G401 (cell line): Measurements from ENCODE around the gene CCDC167. TPM values are rescaled to one million over a fixed set of nuclear protein-coding genes. Genes with fewer than 3 reads are reported as not detected.

Experiments
- DNase-seq: peaks from one replicate; pipeline ENCODE4 v3.0.0-alpha.2; 2015; ENCODE audit warnings: low spot score
- in situ Hi-C: cut with HindIII; loops from 2 replicates; pipeline ENCODE4 v1.10.0; 2016; ENCODE audit warnings: low sequenced_read_pairs, mixed read lengths
- total RNA-seq: library from RNA; depleted of rRNA; stranded (reverse); fragments of >200 nt; shearing (Covaris generic); gene quantifications from 2 replicates; pipeline ENCODE4 v1.2.3, GENCODE V29; 2014

The CCDC167 gene
- total RNA-seq, 1 experiment from 2014 or later, result 52.4 TPM

DNA sequence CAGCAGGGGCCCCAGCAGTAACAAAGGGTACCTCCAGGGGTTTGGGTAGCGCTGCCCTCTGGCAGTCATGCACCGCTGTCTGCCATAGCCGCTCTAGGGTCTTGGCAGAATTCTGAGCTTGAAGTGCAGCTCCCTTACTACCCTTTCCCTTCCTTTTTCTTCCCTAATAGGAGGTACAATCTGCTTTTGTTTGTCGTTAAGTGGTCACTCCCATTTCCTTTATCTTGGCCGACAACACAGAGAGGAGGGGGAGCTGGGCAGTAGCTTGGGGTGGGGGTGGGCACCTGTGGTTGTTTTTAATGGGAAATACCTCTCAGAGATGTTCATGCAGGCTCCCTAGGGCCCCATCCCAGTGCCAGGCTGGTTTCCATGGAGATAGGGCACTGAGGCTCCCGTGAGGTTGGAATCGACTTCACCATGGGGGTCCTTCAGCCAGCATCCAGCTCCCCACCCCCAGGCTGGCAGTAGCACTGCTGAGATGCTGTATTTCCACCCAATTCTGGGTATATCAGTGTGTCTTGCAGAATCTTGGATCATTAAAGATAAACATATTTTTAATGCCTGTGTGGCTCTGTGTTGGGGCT lies 18.6 kb downstream of the CCDC167 start:
- in situ Hi-C loops, result no loop called here
- DNase-seq, result no peak

DNA sequence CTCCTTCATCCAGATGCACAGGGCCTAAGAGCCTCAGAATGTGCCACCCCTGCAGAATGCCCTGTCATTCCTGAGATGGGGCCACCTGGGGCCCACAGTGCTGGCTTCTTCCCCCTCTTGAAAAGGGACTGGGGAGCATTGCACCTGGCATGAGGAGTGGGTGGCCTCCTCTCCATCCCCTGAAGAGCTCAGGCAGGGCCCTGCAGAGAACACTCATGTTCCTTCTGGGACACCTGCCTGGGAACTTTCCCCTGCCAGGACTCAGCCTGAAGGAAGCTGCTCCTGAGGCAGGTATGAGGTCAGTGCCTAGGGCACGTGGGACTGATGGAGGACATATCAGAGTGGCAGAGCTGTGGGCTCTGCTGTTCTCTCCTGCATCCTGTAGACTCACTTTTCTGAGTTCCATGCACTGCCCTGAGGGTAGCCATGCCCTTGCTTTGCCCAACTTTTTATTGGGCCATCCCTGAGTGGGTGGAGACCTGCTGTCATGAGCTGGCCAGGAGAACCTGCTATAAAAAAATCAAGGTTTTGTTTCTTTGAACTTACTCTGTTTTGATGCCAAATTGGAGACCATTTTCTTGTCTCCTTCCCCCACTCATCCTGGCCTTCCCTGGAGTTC lies 19.5 kb downstream of the CCDC167 start:
- DNase-seq, result no peak
- in situ Hi-C loops, result no loop called here

DNA sequence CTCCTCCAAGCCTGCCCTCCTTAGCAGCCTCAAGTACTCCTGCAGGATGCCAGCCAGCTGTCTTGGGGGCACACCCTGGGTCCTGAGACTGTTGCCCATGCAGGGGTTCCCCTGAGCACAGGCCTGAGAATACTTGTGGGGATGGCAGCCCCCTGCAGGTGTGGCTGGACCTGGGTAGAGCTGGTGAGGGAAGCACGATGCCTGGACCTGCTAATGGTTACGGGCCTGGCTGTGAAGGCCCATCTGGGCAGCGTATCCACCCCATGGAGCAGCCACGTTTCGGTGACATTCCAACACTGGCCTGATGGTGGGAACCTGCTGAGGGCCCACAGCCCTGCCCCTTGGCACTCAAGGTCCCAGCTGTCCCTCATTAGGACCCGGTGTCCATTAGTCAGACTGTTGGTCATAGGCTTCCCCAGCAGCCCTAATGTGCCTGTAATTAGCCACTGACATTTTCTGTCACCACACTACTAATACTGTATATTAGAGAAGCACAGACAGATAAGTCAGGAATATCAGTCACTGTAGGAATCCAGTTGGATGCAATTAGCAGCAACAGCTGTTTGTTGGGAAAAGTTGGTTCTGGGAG lies 20.3 kb downstream of the CCDC167 start:
- in situ Hi-C loops, result no loop called here
- no peak for DNase-seq

DNA sequence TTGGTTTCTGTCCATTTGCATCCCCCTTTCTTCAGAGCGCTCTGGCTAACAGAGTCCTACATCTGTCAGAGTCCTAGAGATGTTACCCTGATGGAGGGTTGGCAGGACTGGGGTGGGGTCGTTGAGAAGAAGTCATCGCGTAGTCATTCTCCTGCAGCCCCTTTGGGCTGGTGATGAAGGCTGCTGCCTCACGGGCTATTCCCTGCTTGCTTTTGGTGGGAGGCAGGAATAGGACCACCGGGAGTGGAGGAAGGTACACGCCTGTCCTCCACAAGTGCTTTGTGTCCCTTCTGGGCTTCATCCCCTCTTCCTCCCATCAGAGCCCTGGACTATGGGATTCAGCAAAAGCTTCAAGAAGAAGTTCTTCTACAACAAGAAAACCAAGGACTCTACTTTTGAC lies 20.9 kb downstream of the CCDC167 start:
- in situ Hi-C loops, result no loop called here
- DNase-seq, result no peak

DNA sequence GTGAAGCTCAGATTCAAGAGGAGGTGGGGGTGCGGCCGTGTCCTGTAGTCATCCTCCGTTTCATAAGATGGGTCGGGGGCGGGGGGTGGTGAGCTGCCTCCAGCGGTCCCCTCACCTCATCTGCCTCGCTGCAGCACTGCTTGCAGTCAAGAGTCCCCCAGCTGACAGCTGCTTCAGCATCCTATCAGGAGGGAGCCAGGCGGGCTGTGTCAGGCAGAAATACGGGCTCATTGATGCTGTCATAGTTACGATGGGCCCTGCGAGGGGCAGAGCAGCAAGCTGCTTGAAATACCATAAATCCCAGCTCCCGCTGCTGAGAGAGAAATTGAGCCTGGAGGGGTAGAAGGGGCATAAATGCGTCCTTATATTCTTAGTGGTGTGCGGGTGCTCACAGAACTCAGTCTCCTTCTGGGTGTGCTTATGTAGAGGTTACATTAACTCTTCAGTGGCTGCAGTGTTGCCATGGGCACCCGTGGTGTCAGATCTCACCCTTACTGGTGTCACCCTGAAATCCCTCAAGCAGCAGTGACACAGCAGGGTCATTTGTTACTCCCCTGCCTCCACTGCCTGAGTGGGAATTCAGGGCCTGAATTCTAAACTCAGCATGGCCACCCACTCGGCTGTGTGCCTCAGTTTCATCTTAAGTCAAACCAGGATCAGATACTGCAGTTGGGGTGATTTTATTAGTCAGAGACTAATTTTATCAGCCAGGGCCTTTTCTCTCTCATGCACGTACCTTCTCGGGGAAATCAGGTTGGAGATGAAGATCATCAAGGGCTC lies 21.8 kb downstream of the CCDC167 start:
- DNase-seq, result no peak
- in situ Hi-C loops, result no loop called here

DNA sequence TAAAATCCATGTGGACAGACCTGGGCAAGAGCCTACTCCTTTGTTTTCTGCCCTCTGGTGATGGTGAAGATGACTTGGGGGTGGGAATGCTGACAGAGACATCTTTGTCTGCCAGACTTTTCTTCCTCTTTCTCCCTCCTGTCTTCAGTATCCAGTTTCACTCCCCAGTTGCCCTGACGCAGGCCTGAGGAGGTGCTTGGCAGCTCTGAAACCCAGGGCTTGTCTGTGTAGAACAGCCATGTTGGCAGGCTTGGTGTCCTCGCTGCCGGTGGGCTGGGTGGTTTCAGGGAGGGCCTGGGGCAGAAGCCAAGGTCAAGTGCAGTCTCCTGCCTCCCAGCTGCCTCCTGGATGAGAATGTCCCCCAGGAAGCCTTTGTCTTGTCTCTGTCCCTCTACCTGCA lies 22.5 kb downstream of the CCDC167 start:
- in situ Hi-C loops, result no loop called here
- DNase-seq, result no peak

DNA sequence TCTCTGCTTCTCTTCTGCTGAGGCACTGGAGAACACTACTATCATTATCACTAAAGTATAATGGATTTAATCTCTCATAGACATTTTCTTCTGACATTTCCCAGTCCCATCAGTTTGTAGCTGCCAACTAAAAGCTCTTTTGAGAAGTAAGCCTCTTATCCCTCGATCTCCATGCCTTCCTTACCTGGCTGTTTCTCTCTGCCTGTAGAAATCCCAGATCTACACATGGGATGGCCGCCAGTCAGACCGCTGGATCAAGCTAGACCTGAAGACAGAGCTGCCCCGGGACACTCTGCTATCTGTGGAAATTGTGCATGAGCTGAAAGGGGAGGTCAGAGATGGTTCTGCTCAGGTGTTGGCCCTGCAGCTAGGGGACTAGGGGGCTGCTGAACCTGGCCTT lies 25.4 kb downstream of the CCDC167 start:
- in situ Hi-C loops, result no loop called here
- no peak for DNase-seq

DNA sequence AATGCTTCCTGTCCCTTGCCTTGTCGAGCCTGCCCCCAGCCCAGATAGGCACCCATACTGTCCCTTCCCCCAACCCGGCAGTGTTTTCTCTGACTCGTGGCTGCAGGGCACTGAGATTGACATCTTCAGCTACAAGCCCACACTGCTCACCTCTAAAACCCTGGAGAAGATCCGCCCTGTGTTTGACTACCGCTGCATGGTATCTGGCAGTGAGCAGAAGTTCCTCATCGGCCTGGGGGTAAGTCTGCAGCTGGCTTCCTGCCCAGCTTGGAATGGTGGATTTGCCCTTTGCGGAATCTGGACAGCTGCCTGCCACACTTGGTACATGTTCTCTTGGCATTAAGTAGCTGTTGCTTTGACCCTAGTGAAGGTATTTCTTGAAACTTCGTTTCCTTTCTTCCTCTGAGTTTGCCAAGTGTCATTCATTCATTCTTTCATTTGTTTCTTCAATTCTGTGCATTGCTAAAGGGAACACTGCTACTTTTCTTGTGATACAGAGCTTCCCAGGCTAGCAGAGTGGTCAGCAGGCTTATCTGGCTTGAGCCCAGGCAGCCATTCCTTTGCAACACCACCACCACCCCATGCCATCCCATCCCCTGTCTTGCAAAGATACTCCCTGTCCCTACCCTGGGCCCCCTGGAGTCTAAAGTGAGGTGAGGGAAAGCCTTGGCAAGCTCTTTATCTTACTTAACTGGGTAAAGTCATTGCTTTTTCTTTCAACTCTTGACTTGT lies 26.2 kb downstream of the CCDC167 start:
- in situ Hi-C loops, result no loop called here
- no peak for DNase-seq

DNA sequence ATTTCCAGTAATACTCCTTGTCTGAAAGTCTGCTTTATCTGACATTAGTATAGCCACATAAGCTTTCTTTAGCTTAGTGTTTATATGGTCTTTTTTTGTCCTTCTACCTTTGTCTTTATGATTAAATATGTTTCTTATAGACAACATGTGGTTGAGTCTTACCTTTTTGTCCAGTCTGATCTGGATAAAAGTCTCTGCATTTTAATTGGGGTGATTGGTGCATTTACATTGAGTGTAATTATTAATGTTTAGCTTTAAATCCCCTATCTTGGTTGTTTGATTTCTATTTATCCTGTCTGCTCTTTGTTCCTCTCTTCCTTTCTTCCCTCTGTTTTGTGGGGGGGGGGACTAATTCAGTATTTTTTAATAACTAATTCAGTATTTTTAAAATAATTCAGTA lies 32.0 kb downstream of the CCDC167 start:
- in situ Hi-C loops, result no loop called here
- DNase-seq, result no peak

DNA sequence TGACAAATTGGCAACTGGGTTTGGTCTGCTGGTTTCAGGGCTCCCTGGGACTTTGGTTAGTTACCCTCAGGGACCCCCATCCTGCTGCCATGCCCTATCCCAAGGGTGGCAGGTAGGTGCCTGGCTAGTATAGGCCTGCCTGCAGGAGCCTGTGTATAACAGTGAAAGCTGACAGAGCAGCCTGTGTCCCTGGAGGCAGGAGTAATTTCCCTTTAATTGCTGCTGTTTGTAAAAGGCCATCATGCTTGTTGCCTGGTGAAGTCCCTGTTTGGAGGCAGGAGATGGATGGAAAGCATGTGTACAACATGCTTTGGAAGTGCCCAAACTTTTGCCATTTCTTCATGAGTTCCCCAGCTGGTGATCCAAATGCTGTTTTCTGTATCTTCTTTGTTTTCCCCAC lies 36.6 kb downstream of the CCDC167 start:
- in situ Hi-C loops, result no loop called here

DNA sequence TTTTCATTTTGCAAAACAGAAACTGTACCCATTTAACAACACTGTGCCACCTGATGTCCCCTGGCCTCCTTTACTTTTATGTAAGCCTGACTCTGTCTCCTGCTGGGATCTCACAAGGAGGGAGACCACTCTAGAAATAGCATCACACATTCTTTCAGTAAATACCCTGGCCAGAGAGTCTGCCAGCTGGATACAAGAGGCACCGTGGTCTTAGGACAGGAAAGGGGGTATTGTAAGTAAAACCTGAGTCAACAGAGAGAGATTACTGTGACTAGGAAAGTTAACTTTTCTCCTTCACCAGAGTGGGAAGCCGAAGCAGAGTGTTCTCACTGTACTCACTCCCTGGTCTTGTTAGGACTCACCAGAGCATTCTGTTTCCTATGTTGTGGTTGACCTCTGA lies 38.9 kb downstream of the CCDC167 start:
- no peak for DNase-seq
- in situ Hi-C loops, result no loop called here

More for the DNA sequence above, 36.6 kb downstream of the CCDC167 start:
- DNase-seq, result no peak

DNA sequence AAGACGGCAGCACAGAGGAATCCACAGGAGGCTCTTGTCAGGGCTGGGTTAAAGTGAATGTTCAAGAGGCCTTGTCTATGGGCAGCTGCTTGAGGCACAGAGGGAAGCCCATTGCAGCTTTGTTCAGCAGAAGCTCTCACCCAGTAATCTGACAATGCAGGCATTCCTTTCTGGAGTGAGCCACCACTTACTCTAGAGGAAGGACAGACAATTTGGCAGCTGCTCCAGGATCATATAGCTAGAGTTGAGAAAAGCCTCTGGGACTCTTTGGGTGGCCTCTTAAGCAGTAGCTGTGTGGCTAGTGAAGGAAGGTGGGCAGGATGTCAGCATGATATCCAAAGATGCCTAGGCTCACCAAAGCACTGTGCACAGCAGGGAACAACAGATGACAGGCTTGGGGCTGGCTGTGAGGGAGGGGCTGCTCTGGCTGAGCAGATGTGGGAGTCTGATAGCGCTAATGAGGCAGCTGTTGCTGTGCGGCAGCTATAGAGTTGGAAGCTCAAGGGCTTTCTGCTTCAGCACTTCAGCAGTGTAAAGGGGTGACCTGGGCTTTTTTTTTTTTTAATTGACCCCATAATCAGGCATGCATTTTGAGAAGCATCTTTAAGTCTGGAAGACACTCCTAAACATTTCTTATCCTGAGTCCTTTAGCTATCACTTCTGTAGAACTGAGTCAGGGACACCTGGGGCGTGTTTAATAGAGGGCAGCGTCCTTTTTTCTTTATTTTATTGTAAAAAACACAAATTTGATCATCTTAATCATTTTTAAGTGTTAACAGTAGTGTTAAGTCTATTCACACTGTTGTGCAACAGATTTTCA lies 39.5 kb downstream of the CCDC167 start:
- in situ Hi-C loops, result no loop called here
- DNase-seq, result no peak

DNA sequence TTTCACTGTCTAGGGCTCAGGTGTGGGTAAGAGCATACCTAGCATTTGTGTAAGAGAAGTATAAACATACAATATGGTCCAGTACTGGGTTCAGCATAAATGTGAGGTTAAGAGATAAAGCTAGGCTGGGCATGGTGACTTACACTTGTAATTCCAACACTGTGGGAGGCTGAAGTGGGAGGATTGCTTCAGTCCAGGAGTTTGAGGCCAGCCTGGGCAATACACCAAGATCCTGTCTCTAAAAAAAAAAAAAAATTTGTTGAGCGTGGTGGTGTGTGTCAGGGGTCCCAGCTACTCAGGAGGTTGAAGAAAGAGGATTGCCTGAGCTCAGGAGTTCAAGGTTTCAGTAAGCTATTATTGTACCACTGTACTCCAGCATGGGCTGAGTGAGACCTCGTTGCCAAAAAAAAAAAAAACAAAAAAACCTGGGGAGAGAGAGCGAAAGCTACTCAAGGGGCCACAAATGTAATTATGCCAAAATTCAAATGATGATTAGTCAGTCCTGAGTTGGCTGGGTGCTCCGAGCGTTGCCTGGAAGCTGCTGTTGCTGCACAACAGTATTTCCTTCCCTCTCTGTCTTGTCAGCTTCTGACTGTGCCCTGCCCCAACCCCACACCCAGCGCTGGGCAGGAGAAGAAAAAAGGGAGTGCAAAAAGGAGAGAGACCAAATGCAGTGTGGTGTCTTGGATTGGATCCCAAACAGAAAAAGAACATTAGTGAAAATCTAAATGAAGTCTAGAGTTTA lies 42.7 kb downstream of the CCDC167 start:
- in situ Hi-C loops, result no loop called here
- no peak for DNase-seq

DNA sequence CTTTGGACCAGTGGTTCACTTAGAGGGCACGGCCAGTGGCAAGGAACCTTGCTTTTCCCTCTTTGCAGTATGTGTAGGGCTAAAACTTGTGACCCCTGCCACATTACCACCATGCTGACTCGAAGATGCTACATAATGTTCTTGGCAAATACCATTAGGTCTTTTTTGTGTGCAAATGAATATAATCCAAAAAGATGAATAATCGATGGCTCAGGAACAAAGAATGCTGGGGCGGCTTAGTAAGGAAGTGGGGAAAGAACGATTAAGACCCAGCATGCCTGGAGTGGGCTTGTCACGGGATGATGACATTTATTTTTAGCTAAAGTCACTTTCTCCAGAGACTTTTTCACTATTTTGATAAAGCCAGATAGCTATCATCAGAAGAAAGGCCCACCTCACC lies 43.6 kb downstream of the CCDC167 start:
- no peak for DNase-seq
- in situ Hi-C loops, result no loop called here

DNA sequence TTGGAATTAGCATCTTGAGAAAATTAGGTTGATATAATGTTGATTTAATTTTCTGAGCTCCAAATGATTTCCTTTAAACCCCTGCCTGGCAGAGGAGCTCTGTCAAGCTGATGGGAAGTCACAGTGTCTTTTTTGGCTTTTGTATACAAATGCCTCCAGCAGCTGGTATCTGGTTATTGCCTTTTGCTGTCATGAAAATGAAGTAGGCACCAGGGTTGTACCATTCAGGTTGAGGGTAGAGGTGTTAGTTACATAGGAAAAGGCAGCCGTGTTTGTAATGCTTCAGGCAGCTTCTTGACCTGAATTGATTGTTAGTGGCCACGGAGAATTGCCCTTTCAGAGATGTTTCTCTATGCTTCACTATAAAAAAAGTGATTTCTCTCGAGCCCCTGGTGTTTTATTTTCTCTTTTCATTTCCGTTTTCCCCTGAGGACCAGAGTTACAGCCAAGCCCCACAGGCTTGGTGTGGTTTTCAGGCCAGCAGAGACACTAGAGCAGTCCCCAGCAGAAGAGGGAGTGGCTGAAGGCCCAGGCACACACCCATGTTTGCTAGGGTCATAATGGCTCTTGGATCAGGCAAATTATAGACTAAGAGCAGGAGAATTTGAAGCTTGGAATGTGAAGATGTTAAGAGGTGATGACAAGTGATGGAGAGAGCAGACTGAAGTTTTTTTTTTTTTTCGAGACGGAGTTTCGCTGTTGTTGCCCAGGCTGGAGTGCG lies 45.1 kb downstream of the CCDC167 start:
- no peak for DNase-seq
- in situ Hi-C loops, result no loop called here

DNA sequence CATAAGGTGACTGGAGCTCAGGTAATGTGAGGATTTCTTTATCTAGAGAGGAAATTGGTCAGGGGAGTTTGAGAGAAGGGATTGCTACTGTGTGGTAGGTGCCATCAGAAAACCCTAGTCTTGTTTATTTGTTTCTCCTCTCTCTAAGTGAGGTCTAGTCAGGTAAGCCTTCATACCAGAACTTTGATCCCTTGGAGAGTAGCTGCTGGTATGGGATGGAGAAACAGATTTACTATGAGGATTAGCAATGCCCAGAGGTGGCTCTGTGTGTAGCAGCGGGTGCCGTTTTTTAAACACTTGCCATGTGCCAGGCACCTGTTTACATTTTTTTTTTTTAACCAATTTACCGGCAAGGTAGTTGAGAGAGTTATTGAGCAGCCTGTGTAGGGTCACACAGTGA lies 47.2 kb downstream of the CCDC167 start:
- no peak for DNase-seq
- in situ Hi-C loops, result no loop called here

DNA sequence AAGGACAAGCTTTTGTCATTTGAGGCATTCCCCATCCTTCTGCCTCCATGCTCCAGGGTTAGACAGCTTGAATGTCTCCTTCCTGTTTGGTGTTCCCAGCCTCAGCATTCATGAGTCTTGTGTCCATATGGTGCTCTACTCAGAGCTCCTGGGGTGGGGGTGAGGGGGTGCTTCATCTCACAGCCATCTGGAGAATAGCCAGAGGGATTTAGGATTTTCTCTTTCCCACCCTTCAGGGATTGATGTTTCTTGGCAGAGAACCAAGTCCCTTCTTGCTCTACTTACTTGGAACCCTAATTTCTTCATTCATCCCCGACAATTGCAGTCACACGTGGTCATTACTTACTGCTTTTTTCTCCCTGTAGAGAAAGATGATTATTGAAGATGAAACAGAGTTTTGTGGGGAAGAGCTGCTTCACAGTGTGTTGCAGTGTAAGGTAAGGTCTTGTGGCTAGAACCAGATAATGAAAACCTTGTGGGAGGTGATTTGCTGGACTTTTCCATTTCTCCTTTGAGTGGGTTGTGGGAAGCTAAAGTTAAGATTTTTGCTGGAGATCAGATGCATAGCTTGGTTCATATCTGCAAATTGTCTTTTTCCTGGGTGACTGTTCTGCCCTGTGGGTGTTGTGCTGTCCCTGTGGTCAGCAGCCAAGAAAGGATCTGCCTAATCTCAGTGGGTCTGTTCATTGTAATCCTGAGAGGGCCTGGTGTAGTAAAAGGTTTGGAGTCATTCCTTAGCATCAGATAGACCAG lies 48.1 kb downstream of the CCDC167 start:
- in situ Hi-C loops, result no loop called here

More for the DNA sequence above, 48.1 kb downstream of the CCDC167 start:
- no peak for DNase-seq
